ENCODE results near the gene WDR36. TPM values are rescaled to one million over a fixed set of nuclear protein-coding genes. Genes with fewer than 3 reads are reported as not detected.

Gene WDR36
- total and polyA plus RNA-seq, 9 of the 15 experiments (the other 6 are each of a cell fraction or from before 2014, with no cell fraction given): 25.7 to 68.0 (median 41.5) TPM

DNA sequence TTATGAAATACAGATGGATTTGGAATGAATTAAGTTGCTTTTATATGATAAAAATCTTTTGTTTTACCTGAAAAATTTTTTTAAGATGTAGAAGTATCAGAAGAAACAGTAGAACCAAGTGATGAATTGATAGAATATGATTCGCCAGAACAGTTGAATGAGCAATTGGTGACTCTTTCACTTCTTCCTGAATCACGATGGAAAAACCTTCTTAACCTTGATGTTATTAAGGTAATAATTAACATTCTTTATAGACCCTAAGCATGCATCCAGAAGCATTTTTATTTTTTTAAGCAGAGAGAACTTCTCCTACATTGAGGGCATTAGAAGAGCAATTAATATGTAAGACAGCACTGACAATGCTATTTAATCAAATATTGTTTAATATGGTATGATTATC, 28.8 kb downstream of the WDR36 start (continued):
- TF ChIP-seq ETS1 (conservative IDR thresholded peaks at IDR 0.05; ENCODE audit: control insufficient read depth, low read depth, low read length) (no peak), SMARCB1 (IDR thresholded peaks at IDR 0.05; ENCODE audit: insufficient read length, low read depth) (no peak)

DNA sequence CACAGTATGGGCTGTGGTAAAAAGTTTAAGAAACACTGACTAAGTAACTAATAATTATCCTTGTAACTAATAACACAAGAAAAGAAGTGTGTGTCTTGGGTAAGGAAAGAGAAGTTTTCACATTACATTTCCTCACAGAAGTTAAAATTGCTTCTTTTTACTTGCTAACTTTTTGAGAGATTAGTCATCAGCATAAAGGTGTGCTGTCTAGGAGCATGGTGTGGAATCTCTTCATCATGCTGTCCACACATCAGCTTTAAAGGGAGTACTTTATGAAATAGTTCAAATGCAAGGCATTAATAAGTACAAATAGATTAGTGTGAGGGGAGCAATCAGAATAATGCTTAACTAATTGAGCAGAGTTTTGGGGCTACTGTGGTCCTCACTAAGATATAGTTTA, 29.8 kb downstream of the WDR36 start:
- ChIA-PET POLR2A (no interaction called here), CTCF (ENCODE audit: low intra/inter-chr PET ratio) (no interaction called here)
- DNase-seq (ENCODE audit: extremely low read depth in 1 of 4, low spot score in 3 of 4): no peak
- Histone ChIP-seq H3K9me3 (replicated peaks; ENCODE audit: control insufficient read depth, insufficient read depth, low read depth, low read length) (no peaks in the 10 kb centered on the region), H3K9ac (ENCODE audit: insufficient read depth in 1 of 2, low read depth in 2 of 2, low read length in 2 of 2) (no peak overlapping the region), H3K4me1 (replicated peaks in 1 of 2; ENCODE audit: control insufficient read depth in 2 of 2, insufficient read depth in 2 of 2, low read length in 2 of 2) (no peaks in the 10 kb centered on the region), H4K20me1 (replicated peaks; ENCODE audit: control insufficient read depth, insufficient read depth, low read length) (no peaks in the 10 kb centered on the region), H3K4me2 (ENCODE audit: insufficient read depth, low read length) (no peak overlapping the region), H3K27me3 (ENCODE audit: control insufficient read depth in 2 of 2, insufficient read depth in 2 of 2, low read length in 2 of 2) (no peaks in the 10 kb centered on the region), H3K36me3 (ENCODE audit: control insufficient read depth, insufficient read depth, low read length) (peaks cover 97% of the 10 kb centered on the region), H3K27ac (ENCODE audit: extremely low read depth, low read depth, low read length) (no peak overlapping the region), H3K9me1 (ENCODE audit: control insufficient read depth, insufficient read depth, low read length) (no peaks in the 10 kb centered on the region), H2AFZ (ENCODE audit: low read depth, low read length) (no peak overlapping the region), H3K79me2 (ENCODE audit: control insufficient read depth, insufficient read depth, low read length) (no peaks in the 10 kb centered on the region), H3K4me3 (no peak overlapping the region)
- no peak for ATAC-seq
- BruUV-seq (replicated peaks): no TSS peak
- in situ Hi-C loops (cut with MboI): loop anchor here (25.0 kb wide), 1 partner anchor 385 kb away; the partner anchor contains the start of genes SLC25A46 and TMEM232
- TF ChIP-seq DMBX1 (CRISPR knock-in tag; IDR thresholded peaks at IDR 0.05; ENCODE audit: borderline replicate concordance): no peak
- TF ChIP-seq SIN3B (IDR thresholded peaks at IDR 0.05; ENCODE audit: low read depth): no peak
- no peak for TF ChIP-seq TCF7L2 (IDR thresholded peaks at IDR 0.05; ENCODE audit: low read depth, low read length)
- TF ChIP-seq NR2F6 (CRISPR knock-in tag; IDR thresholded peaks at IDR 0.05): no peak
- no peak for TF ChIP-seq CBFA2T2 (conservative IDR thresholded peaks at IDR 0.05)
- no peak for TF ChIP-seq HINFP (tag; conservative IDR thresholded peaks at IDR 0.05; ENCODE audit: low read depth)
- TF ChIP-seq SREBF2 (CRISPR knock-in tag; IDR thresholded peaks at IDR 0.05): no peak
- intact Hi-C loops (cut with micrococcal nuclease): no loop called here
- FAIRE-seq: no peak
